TTC549 (cell line): ENCODE data around the gene MAP2K6.

Experiments
- FAIRE-seq: peaks from 2 replicates; lab custom pipeline; 2012; peaks lifted over from hg19 to GRCh38; lab: Jason Lieb, UNC

The MAP2K6 gene

DNA sequence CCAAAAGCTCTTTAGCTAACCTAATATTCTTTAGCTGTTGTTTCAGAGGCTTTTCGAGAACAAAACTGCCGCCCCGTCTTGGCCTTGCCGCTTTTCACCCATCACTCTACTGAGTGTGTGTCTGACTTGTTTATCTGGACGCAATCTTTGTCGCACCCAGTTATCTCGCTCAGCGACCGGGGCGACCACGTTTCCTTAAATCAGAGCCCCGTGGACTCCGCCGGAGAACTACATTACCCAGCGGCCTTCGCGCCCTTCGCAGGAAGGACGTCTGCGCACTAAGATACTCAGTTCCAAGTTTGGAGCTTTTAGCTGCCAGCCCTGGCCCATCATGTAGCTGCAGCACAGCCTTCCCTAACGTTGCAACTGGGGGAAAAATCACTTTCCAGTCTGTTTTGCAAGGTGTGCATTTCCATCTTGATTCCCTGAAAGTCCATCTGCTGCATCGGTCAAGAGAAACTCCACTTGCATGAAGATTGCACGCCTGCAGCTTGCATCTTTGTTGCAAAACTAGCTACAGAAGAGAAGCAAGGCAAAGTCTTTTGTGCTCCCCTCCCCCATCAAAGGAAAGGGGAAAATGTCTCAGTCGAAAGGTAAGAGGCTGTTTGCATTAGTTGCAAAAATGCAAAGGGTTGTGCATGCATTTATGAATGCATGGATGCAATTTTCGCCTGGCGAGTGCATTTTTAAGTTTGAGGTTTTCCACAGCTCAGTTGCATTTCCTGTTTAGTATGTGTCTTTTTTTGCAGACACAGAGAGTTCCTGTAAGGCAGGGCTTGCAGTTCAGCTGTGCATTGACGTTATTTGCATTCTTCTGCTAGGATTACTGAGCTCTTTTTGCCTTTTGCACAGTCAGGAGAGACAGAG is at the start of gene MAP2K6:
TSS of gene MAP2K6 (plus strand) at position 290 of the 867 bp plus-strand sequence. CDS start at position 578, 288 bp downstream.
- no peak for FAIRE-seq

DNA sequence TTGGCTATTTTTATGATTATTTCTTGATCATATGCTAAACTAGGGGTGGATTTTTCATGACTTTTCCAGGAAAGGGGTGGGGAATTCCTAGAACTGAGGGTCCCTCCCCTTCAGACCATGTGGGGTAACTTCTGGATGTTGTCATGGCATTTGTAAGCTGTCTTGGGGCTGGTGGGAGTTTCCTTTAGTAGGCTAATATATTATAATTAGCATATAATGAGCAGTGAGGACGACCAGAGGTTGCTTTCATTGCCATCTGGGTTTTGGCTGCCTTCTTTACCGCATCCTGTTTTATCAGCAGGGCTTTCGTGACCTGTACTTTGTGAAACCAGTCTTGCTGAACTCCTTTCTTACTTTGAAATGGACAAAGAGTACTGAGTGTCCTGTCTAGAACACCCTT is 47.2 kb upstream of the MAP2K6 start:
- no peak for FAIRE-seq

DNA sequence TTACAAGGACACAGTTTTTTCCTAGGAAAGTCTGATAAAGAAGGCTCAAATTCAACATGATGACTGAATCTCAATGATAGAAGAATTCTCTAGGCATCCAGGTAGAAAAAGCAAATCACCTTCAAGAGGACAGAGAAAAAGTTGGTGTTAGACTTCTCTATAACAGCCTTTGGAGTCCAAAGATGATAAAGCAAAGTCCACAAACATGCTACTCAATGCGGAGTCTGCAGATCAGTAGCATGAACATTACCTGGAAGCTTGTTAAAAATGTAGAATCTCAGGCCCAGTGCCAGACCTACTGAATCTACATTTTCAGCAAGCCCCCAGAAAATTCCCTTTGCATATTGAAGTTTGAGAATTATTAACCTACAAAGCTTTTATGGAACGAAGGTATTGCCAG is 41.4 kb upstream of the MAP2K6 start:
- FAIRE-seq: no peak

DNA sequence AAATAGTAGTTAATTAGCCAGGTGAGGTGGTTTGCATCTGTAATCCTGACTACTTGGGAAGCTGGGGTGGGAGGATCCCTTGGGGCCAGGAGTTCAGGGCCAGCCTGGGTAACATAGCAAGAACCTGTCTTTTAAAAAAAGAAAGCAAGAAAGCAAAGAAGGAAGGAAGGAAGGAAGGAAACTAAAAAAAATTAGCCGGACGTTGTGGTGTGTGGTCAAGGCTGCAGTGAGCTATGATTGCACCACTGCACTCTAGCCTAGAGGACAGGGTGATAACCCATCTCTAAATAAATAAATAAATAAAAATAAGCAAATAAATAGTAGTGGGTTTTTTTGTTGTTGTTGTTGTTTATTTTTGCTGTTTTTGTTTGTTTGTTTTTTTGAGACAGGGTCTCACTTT is 39.3 kb upstream of the MAP2K6 start:
- FAIRE-seq: no peak

DNA sequence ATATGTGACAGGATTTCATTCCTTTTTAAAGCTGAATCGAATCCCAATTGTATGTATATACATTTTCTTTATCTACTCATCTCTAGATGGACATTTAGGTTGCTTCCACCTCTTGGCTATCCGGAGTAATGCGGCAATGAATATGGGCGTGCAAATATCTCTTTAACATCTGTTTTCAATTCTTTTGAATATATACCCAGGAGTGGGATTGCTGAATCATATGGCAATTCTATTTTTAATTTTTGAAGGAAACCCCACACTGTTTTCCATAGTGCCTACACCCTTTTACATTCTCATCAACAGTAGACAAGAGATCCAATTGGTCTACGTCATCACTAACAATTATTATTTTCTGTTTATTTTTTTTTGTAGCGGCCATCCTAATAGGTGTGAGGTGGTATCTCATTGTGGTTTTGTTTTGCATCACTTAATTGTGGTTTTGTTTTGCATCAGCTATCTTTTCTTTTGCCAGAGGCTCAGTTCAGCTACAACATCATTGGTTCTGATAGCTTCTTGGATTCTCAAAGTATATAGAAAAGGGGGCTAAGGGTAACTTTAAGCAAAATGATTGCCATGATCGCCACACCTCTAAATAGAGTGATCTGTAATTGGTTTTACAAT is 25.6 kb upstream of the MAP2K6 start:
- no peak for FAIRE-seq

DNA sequence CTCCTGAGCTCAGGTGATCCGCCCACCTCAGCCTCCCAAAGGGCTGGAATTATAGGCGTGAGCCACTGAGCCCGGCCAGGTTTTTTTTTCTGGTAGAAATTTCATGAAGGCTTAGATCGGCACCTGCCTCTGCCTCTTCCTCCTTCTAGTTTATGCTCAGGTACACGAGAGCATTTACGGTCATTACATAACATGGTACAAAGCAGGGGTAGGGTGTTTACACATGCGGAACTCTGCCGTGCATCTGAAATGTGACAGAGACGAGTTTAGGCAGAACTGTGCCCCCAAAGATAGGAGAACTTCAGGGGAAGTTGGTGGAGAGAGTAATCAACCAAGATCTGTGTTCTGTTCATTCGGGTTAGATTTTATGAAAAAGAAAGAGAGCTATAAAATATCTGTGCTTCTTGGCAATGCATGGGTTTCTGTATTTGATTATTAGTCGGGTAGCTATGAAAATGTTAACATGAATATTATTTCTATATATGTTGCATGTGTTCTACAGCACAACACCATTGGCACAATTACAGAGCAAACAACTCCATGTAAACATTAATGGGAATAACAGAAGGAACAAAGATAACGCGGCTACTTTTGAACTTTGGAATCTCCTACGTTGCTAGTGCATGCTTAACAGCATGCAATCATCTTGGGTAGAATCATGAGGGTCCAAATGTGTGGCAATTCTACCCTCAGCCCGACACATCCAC is 23.5 kb upstream of the MAP2K6 start:
- no peak for FAIRE-seq

DNA sequence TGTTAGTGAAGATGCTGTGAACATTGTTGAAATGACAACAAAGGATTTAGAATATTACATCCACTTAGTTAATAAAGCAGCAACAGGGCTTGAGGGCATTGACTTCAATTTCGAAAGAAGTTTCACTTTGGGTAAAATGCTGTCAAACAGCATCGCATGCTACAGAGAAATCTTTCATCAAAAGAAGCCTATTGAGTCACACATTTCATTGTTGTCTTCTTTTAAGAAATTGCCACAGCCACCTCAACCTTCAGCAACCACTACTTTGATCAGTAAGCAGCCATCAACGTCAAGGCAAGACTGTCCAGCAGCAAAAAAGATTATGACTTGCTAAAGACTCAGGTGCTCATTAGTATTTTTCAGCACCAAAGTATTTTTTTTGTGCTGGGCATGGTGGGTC is 13.2 kb upstream of the MAP2K6 start:
- no peak for FAIRE-seq

DNA sequence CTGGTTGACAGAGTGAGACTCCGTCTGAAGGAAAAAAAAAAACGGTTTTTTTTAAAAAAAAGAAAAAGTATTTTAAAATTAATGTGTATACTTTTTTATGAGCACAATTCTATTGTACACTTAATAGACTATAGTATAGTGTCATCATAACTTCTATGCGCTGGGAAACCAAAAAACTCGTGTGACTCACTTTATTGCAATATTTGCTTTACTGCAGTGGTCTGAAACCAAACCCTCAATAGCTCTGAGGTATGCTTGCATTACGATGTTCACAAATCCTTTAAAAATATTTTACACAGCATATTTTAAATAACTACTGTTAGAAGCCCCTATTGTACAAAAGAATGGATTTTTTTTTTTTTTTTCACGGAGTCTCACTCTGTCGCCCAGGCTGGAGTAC is 12.4 kb upstream of the MAP2K6 start:
- no peak for FAIRE-seq

DNA sequence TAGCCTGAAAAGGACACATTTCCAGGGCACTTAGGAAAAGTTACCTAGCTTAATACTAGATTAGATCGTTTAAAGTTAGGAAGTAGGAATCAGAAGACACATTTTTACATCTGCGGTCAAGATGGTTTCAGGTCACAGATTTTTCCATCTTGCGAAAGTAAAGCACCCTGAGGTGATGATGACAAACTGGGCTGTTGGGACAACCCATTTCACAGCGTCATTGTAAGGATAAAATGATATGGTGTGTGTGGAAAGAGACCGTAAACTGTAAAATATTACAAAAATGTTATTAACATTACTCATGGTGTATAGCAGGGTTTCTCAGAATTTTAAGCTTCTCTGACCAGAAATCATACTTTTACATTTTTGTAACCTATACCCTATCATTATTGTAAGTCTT is 10.1 kb upstream of the MAP2K6 start:
- FAIRE-seq: no peak

DNA sequence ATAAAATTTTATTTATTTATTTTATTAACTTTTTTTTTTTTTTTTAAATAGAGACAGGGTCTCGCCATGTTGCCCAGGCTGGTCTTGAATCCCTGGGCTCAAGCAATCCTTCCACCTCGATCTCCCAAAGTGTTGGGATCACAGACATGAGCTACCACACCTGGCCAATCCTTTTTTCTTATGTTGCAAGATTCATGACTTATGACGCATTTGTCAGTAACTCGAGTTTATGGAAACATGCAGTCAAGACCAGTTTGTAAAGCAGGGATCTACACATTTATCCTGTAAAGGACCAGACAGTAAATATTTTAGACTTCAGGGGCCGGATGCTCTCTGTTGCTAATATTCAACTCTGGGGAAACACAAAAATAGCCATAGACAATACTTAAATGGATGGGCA is 9.4 kb upstream of the MAP2K6 start:
- FAIRE-seq: no peak

DNA sequence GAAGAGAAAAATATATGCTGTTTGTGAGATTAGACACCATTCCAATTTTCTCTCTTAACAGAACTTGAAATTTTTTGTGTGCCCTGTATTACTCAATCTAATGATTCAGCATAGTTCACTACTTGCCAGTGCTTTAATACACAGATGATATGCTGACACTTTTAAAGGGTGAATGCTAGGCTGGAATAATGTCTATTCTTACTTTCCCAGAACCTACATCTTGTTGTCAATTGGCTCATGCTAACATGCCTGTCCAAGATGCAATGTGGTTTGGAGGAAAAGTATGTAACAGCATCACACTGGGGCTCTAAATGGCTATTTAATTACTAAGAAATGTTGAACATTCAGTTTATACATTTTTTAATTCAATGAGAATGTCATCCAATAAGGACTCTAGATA is 7.6 kb upstream of the MAP2K6 start:
- no peak for FAIRE-seq

DNA sequence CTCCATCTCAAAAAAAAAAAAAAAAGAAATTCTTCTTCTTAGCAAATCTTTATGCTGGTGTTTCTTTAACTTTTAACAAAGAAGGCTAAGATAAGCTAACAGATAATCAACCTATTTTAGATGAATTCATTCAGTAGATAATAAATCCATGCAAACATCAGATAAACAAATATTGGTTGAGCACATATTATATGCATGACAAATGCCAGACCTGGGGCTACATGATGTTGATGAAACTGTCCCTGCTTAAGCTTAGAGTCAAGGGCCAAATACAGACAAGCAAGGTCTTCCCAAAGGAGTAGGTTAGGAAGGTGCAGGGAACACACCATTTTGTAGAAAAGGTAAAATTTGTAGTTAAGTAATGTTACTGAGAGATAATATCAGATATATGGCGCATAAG is 6.7 kb upstream of the MAP2K6 start:
- no peak for FAIRE-seq

DNA sequence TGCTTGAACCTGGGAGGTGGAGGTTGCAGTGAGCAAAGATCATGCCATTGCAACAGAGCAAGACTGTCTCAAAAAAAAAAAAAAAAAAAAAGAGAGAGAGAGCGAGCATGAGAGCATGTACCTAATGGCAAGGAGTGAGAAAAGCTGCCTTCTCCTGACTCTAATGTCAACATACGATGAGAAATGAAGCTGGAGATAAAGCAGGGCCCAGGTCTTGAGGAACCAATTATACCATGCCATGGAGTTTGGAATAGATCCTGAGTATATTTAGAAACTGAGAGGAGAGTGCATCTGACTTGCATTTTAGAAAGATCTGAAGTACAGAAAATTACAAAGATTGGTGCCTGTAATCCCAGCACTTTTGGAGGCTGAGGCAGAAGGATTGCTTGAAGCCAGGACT is 3.8 kb upstream of the MAP2K6 start:
- FAIRE-seq: no peak

DNA sequence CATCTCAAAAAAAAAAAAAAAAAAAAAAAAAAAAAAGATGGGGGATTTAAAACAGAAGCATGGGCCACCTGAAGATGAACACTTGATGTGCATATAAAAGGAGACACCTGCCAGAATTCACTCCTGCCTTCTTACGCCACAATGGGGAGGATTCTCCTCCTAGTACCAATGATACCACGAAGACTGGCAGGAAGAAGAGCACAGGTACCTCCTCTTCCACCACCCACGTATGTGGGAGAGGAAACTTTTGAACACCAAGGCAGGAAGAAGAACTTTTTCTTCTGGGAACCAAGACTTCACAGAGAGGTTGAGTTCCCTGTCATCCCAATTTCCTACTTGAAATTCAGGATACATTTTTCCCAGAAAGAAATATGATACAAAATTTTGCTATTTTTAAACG is 2.7 kb upstream of the MAP2K6 start:
- no peak for FAIRE-seq

DNA sequence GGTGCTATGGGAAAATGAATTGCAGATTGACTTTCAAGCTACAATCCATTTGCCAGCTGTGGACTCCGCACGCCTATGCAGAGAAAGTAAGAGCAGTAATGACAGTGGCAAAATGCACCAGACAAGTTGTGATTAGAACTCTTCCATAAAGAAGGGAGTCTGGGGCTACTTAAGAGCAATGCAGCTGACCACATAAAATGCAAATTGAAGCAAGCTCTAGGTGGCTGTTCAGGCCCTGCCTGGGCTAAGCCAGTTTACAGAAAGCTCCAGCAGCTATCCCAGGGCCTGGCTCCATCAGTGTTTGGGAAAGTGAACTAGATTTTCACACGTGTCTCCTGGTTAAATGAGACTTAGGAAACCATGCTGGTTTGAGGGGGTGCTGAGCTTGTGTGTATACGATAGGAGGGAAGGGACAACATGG is 2.2 kb upstream of the MAP2K6 start:
- no peak for FAIRE-seq

DNA sequence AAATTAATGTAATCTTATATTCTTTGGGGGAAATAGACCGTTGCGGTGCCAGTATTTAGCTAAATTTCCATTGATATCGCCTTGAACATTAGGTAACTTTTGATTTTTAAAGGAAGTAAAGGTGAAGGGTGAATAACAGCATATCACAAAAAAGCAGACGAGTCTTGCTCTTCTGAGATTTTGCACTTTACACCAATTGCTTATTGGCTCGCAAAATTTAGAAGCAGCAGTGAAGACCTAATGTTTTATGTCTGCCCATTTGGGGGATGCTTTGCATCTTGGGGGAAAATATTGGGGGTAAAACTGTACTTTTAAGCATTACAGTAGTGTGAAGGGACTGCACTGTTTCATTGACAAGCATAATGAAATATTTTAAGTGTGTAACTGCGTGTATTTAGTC is 934 bp downstream of the MAP2K6 start:
- no peak for FAIRE-seq

DNA sequence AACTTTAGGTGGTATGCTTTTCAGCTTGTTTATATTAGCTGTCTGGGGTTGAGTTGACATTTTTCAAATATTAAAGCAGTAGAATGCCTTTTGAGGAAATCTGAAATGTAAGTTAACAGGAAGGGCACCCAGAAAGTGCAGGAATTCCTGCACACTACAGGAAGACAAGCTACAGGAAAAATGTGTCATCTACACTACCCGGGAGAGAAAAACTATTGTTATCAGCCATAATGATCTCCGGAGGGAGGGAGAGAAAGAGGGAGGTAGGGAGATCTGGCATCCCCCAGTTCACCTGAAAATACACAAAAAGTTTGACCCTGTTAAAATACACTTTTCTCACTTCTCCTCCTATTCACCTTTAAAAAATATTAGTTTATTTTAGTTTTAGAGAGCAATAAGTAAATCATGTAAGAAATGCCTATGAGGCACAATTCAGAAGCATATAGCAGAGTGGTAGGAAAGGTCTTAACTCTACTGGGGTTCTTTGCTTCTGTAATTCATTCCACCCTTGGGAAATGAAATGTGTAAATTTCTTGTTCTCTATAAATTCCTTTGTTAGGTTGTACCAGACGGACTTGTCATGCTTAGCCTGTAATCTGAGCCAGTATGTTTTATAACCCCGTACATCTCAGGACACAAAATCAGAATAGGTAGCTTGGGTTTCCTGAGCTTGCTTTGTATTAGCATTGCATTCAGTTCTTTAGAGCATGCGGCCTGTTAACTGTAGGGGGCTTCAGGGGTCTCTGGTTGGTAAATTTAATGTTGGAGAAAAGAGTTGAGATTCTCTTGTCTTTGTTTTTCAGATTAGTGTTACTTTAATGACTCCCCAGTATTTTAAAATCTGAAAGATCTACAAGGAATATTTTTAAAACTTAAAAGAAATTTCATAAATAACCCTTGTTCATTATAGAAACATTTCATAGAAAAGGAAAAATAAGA is 3.3 kb downstream of the MAP2K6 start:
- no peak for FAIRE-seq

DNA sequence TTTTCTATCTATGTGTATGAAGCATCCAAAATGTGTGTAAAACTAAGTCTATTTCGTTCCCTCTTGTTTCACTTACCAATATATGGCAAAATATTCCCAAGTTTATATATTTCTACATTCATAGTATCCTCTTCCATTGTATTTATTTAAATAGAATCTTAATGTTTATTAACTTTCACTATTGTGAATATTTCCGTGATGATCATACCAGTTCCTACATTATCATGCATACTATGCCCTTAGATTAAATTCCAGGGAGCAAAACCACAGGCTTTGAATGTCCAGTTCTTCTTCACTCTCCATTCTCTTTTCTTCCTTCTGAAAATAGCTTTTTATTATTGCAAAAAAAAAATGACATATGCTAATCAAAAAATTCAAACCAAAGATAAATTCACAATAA is 4.0 kb downstream of the MAP2K6 start:
- FAIRE-seq: no peak

DNA sequence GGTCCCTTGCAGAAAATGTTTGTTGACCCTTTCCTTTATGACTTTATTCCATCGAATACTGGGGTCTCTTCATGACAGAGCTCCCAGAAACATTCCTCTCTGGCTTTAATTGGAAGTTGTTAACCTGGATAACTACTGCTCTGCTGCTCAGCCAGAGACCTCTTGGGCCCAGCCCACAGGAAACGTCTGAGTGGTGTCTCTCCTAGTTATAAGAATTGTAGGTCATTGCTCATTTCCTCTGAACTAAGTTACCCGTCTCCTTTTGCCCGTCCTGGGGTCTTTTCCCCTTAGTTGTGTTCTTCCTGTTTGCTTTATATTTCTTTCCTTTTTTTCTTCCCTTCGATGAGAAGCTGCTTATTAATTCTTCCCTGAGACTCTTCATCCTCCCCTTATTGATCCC is 9.0 kb downstream of the MAP2K6 start:
- no peak for FAIRE-seq

DNA sequence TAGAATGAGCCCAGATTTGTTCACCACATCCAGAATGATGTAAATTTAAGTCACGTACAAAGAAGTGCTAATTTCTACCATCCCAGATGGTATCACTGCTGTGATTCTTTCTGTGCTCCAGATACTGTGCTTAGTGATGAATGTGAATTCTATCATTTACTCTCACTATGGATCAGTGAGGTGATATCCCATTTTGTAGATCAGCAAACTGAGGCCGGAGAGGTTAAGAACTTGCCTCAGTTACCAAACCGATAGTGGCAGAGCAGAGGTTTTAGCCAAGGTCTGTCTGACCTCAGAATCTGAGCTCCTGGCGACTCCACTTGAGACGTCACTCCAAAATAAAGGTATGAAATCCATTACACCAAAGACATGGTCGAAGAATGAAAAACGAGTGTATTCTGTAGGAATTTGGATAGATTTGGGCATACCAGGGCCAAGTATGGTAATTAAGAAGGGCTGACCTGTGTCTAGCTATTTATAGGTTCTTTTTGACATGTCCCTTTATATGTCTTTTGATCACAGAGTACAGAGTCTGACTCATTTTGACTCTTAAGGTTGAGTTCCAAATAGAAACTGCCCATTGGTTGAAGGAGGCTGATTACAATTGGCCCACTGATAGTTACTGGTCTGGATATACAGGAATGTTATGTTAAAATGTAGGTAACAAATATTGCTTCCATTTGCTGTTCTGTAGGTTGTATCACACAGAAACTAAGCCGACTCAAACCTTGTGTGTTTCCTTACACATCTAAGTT is 10.0 kb downstream of the MAP2K6 start:
- no peak for FAIRE-seq

DNA sequence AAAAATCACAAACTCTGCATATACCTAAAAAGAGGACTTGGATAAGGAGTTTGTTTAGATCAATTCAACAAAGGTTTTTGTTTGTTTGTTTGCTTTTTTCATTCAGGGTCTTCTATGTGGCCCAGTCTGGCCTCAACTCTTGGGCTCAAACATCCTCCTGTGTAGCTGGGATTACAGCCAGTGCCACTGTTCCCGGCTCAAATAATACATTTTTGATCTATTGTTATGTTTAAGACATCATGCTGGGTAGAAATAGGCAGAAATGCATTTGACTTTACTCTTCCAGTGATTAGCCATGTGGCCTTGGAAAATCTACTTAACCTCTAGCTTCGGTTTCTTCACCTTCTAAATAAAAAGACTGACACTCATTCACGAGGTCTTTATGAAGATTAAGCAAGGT is 11.5 kb downstream of the MAP2K6 start:
- FAIRE-seq: no peak
